HG03460 (cell line): ENCODE measurements around the gene HIVEP3.
"Not testable (repeated sequence)": the region's sequence is repeated elsewhere in the genome, so short reads cannot be mapped to it uniquely, and the experiment has no call there.

ENCODE experiments used
- ATAC-seq: cut with Tn5 transposase; IDR thresholded peaks from one replicate; pipeline ENCODE4 v1.9.1; 2021; ENCODE audit not compliant: unreplicated experiment

HIVEP3 gene

DNA sequence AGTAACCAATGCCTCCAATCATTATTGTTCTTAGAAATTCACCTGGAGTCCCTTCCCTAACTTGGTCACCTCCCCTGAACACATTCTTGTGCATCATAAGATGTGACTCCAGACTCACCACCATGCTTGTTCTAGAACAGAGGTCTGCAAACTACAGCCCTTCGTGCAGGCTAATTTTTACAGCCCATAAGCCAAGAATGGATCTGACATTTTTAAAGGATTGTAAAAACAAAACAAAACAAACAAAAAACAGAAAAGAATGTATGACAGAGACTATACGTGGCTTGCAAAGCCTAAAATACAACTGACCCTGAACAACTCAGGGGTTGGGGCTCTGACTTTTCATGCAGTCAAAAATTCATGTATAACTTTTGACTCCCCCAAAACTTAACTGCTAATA is 6.2 kb upstream of the HIVEP3 start:
- ATAC-seq: no peak

DNA sequence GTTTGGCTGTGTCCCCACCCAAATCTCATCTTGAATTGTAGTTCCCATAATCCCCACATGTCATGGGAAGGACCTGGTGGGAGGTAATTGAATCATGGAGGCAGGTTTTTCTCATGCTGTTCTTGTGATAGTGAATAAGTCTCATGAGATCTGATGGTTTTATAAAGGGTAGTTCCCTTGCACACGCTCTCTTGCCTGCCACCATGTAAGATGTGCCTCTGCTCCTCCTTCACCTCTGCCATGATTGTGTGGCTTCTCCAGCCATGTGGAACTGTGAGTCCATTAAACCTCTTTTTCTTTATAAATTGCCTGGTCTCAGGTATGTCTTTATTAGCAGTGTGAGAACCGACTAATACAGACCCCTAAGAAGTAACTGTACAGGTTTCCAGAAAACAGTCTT is 2.5 kb upstream of the HIVEP3 start:
- not testable (repeated sequence) for ATAC-seq

DNA sequence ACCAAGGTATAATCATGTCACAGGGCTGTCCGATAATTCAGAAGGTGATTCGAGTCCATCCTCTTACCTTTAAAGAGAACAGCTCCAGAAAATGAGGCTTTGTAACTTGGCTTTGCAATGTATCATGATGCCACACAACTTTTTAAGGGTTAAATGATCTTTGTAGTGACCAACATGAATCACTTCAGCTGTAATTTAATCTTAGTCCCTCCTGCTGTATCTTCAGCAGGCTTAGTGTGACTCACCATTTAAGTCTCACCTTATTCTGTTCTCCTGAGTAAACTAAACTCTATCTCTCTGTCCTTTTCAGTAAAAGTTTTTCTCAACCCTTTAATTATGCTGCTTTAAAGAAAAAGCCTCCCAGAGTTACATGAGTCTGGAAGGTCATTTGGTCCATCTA is 1.9 kb upstream of the HIVEP3 start:
- ATAC-seq: no peak

DNA sequence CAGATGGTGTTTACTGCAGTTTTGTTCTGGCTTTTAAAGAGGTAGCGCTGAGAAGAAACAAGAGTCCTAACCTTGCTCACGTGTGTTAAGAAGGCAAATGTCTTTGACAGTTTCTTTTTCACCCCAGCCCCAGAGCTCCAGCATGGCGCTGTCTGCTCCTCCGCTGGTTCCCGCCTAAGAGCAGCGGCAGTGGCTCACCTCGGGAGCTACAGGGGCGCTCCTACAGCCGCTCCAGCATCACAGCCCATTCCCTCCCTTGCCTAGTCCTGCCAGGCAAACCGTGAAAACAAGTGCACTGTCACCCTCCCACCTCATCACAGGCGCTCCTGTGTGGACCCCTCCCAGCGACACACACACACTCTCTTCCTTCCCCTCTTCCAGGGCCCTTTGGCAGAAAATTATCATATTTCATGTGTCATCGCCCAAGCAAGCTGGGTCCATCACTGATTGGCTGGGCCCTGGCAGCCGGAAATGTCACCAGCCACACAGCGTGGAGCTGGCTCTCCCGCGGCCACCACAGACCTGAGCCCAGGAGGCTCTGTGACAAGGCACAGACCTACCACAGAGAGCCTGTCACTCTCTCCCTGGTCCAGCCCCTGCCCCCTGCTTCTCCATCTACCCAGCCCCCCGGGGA is 1.2 kb upstream of the HIVEP3 start:
- peak; percentile 78 for ATAC-seq

DNA sequence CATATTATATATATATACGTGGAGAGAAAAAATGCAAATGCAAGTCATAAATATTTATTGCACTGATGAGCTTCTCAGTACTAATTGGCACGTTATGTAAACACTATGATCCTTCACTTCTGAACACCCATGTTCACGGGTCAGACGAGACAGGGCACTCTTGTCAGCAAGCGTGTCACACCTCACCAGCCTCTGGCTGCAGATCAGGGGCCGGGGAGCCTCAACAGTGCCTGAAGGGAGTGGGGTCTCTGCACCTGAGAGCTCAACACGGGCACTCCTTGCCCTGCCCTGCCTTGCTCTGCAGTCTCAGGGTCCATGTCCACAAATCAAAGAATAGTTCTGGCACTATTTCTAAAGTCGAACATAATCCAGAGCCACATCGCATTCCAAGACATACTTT is 409 bp upstream of the HIVEP3 start:
- ATAC-seq: no peak

DNA sequence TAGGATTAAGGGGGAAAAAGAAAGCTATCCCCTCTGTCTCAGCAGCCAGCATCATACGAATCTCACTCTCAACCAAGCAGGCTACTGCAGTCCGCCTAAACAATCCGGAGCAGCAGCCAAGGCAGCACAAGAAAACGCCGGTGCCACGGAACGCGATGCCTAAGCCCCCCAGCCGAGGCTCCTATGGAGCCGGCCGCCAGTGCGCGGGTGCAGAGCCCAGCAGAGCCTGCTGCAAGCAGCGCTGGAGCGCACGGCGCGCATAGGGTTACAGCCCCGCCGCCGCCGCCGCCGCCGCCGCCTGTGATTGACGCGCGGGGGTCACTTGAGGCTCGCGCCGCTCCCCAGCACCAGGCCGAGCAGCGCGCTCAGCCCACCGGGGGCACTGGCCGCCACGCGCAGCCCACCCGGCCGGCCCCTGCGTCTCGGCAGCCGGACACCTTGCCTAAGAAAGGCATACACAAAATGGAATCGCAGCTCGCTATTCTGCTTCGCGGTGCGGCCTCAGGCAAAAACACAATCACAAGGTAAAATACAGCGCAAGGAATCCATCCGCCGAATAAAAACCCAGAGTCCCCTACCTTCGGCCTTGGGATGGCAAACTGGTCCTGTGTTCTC is 780 bp downstream of the HIVEP3 start:
- ATAC-seq: no peak

DNA sequence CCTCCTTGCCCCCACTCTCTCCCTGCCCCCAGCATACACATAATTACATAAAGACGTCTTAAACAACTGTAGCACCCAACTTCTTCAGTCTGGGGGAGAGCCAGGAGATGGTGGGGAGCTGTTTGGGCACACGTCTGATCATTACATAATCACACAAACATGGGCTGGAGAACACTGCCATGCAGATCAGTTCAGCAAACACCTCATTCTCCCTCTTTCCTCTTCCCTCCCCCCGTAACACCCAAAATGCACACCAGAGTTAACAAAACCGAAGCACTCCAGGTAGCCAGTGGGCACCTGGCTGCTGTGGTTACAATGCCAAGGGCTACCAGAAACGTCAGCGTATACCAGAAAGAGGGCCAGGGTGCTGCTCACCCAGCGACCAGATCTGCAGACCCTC is 1.6 kb downstream of the HIVEP3 start:
- ATAC-seq: no peak

DNA sequence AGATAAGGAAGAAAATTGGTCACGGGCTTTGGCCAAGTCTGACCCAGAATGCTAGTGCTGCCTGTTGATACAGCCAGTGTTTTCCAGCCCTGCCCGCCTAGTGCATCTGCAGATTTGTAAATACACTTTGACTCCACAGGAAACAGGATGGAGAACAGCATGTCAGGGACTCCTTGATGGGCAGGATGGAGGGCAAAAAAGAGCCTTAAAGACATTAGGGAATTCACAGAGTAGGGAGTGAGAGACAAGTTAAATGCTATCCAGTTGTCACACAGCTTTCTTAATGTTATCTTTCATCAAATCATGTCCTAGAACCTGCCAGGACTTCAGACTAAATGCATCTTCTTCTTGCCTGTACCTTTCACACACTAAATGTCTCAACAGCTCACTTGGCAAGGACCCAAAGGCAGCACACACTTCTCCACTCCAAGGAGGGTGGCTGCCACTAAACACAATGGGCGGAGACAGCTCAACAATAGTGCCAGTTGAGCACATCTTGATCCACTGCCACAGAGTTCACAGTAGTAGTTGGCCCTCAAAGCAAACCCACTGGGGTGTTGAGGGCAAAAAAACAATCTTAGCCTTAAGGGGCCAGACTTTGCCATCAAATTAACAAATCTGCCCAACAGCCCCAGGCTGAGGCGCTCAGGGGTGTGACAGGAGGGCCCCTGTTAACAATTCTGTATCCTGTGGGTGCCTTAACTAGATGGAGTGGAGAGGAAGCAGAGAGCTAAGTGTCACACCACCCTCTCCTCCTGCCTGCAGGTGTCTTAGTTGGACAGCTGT is 2.7 kb downstream of the HIVEP3 start:
- no peak for ATAC-seq

DNA sequence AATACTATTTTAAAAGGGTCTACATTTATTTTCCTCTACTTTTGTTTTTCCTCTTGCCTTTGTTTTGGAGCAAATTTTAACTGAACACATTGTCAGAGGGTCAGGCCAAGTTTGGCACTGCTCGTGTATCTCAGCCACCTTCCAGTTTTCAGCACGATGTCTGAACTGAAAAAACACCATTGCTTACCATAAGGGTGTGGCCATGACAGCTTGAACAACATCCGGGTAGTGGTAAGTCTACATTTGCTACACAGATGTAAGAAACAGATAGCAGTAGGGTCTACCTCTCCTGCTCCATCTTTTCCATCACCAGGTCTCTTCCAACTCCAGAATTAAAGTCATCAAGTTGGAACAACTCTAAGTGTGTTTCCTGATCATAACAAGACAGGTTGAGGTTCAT is 4.2 kb downstream of the HIVEP3 start:
- no peak for ATAC-seq

DNA sequence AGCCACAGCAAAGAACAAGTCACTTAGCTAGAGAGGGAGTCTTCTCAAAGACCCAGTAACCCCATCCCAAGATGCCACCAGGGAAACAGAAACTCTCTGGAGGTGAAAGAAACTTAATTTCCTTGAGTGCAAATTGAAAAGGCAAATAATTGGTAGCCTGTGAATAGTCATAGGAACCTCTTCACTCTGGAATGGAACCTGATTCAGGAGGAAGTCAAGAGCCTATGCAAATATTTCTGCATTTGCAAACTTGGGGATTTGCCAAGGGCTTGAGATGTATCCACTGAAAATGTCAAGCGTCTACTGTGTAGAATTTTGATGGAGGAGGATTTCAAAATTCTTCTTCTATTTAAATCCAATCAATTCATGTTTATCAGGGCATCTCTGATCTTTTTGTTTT is 5.7 kb downstream of the HIVEP3 start:
- ATAC-seq: no peak

DNA sequence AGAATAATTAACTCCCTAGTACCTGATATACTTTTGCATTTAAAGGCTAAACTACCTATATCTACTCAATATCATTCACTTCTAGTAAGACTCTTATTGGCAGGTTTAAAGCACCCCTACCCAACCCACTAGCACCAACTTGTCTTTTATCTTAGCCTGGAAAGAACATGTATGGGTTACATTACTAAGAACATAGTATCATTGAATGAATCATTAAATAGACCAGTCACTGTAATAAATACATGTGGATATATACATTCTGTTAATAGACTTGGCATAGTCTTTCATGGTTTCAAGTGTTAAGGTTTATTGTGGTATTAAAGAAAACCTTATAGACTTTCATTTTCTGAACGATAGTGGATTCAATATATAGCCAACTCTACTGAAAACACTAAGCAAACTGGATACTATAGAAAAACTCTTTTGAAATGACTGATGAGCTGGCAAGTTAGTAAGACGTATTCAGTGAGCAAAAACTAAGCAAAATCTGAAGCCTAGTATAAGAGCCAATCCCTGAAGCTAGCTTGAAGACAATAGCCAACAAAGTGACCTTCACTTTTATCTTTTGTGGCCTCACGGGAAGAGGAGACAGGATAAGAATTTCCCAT is 10.3 kb downstream of the HIVEP3 start:
- no peak for ATAC-seq

DNA sequence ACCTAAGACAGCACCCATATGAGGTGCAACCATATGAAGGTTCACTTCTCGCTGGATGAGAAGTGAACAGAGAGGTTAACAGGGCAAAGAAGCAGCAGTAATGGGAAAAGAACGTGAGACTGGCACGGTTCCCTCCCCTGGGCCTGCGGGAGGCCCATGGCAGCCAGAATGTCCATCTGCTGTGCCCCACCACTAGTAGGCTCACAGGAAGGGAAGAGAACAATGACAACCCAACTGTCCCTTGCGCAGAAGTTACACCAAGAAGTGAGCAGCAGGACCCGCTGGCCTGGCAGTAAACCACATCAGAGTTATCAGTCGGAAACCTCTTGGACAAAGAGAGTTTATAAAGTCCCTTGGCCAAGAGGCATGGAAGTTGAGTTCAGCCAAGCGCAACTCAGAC is 11.3 kb downstream of the HIVEP3 start:
- no peak for ATAC-seq

DNA sequence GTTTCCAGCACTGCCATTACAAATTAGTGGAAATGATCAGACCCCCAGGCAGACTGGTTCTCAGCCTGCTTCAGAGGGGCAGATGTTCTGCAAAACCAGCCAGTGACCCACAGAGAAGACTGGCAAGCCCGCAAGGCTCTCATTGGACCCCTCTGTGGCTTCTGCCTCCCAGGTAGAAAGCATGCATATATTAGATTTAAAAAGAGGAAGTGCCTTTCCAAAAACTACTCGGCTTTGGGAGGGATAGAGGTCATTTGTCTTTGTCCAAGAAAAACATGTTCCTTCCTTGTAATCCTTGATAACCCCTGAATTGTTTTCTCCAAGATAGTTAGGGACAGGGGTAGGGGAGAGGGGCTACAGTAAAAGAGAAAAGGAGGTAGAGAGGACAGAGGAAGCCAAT is 11.8 kb downstream of the HIVEP3 start:
- ATAC-seq: no peak

DNA sequence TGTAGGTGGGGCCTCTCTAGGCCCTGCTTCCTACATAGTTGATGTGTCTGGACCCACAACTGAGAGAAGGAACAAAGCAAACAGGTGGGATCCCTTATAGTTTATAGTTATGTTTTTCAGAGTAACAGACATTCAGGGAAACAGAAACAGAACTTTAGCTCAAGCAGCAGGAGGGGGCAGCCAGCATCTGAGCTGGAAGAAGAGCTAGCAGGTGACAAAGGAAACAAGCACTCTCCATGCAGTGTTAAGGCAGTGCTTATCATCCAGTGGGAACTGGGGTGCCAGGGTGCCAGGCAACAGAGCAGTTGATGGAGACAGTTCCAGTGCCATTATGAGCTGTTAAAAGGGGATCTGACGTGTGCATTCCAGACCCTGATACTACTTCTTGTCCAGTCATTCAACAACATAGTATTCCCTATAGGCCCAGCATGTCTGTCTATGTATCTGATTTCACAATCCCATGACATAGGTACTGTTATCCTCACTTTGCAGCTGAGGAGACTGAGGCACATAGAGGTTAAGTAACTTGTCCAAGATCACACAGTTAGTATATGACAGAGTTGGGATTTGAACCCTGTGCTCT is 13.5 kb downstream of the HIVEP3 start:
- no peak for ATAC-seq

DNA sequence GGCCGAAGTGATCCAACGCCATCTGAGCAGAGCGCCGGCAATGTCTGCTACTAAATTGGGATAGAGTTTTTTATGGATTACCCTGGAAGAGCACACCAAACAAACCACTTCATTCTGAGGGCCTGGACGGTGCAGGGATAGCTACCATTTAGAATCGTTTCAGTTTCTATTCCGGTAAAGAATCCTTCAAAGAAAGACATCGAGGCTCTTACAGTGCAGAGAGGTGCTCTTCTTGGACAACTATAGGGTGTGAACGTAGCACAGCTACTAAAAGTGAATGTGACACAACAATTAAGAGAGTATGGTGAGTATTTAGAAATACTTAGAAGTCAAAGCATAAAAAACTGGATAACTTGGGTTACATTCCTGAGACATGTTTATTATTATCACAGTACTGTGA is 16.1 kb downstream of the HIVEP3 start:
- ATAC-seq: no peak

DNA sequence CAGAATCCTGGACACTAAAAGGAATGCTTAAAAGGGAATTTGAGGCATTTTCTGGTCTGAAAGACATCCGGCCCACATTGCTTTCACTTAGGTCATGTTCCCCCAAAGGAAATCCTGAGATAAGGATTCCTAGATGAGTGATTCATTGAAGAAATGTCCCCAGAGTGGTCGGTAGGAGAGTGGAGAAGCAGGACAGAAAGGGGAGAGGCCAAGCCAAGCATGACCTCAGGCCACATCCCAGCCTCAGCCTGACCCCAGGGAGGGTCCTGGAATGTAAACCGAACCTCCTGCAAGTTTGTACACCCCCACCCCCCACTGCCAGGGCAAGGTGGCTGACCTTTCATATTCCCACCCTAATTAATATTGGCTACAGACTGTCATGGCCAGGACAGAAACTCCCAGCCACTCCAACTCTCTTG is 16.6 kb downstream of the HIVEP3 start:
- ATAC-seq: no peak

DNA sequence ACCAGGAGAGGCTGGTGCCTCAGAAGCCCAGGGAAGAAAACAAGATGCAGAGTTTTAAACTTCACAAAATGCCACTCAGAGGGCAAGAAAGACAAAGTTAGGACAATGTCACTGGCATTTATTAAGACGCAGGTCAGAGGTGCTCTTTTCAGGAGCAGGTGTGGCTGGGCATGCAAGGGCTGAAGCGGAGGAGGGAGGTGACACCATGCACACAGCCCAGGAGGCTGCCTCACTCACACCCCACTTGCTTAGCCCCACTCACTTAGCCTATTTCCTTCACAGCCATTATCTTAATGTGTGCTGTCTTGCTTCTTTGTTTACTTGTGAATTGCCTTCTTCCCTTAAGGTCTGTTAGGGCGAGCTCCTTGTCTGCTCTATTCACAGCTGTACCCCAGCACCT is 17.2 kb downstream of the HIVEP3 start:
- ATAC-seq: no peak

DNA sequence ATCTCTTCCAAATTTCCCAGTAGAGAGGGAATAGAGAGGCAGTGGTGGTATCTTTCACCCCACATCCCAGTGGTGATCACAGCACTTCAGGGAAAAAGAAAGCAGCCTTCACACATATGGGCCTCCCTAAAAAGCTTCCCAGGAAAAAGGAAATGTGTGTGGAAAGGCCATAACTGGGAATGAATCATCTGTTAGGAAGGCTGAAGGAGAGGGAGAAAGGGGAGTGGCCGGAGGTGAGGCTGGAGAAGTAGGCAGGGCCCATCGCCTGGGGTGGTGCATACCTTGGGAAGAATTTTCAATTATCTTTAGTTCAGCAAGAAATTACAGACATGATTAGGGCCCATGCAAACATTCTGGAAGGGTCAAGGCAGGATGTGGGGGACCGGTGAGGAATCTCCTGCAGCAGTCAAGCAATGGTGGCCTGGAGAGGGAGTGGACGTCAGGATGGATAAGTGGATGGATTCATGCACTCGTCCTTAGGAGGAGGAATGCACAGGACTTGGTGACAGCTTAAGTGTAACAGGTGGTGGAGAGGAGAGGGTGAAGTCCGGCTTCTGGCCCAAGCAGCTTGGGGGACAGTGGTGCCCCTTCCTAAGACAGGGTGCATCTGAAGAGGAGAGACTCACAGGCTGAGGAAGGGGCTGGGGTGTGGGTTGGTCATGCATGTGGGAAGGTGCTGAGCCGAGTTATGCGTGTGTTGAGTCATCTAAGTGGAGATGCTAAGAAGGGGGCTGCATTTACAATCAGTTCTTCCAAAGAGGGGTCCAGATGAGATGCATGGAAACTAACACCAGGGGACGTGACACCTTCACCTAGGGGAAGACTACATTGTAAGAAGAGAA is 17.9 kb downstream of the HIVEP3 start:
- ATAC-seq: no peak

DNA sequence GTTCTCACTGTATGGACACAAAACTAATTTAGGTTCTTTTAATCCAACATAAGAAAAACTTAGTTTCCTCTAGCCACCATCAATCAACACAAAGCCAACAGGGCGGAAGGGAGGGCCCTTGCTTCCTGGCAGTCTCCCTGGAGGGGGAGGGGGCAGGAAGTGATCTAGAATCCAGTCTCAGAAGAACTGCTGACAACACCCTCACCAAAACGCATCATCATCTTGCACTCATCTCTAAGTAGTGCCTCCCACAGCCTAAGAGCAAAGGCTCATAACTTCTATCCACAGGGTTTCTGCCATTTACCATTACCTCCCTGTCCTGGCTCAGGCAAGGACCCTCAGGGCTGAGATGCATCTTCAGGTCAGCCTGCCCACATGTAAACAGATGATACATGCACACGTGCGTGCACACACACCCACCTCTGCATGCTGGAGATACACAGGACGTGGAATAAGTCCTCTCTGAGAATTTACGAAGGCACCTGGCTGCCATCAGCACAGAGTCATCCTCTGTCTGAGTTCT is 20.5 kb downstream of the HIVEP3 start:
- no peak for ATAC-seq

DNA sequence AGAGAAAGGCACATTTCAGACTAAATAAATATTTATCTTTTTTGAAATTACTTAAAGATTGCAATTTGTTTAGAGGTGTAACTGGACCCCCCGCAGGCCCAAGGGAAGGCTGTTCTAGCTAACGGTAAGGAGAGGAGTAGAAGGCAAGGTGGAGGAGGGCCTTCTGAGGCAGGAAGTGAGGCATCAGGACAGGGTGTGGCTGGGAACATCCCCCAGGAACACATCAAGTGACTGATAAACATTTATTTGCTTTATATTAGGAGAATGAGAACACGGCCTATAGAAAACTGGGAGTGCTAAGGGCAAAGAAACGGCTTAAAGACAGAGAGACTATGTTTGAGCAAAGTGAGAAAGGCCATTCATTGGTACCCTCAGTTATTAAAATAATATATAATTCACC is 23.2 kb downstream of the HIVEP3 start:
- ATAC-seq: no peak
